H1 (cell line): ENCODE results near the gene FOXN1. TPM values are rescaled to one million over a fixed set of nuclear protein-coding genes. Genes with fewer than 3 reads are reported as not detected.

Experiments
- CTCF ChIA-PET: fragments of 300-600 bp; sonication (Branson Sonifier 250); formaldehyde crosslinking; loops from one replicate; lab custom pipeline; 2021; ENCODE audit not compliant: partially characterized antibody; lab: Charles Lee
- POLR2A ChIA-PET: fragments of 300-600 bp; sonication (Branson Sonifier 250); formaldehyde crosslinking; loops from one replicate; lab custom pipeline; 2021; ENCODE audit warnings: inconsistent platforms; ENCODE audit not compliant: partially characterized antibody; lab: Charles Lee
- DNase-seq, 2 experiments: peaks; one replicate each; pipeline versions ENCODE4 v3.0.0 to v3.0.0-alpha.2; 2010 to 2022; ENCODE audit warnings: low spot score in 2 of 2, low read depth in 1 of 2, mixed read lengths in 1 of 2
- FAIRE-seq: peaks from 2 replicates; lab custom pipeline; 2011; peaks lifted over from hg19 to GRCh38; lab: Jason Lieb, UNC
- H2AFZ ChIP-seq: 2 replicates; pipeline ENCODE4 v1.8.1; 2012; ENCODE audit warnings: low read length, inconsistent platforms
- H2AK5ac ChIP-seq: 2 replicates; pipeline ENCODE4 v1.6.1; 2013; ENCODE audit warnings: low read depth, low read length
- H2BK120ac ChIP-seq: replicated peaks from 2 replicates; pipeline ENCODE3; 2013; ENCODE audit warnings: low read depth, low read length, inconsistent platforms
- H2BK12ac ChIP-seq: 2 replicates; pipeline ENCODE4 v1.6.1; 2013; ENCODE audit warnings: low read depth, low read length
- H2BK15ac ChIP-seq: 2 replicates; pipeline ENCODE4 v1.6.1; 2013; ENCODE audit warnings: low read length
- H2BK20ac ChIP-seq: 2 replicates; pipeline ENCODE4 v1.6.1; 2013; ENCODE audit warnings: low read length
- H2BK5ac ChIP-seq: 2 replicates; pipeline ENCODE4 v1.6.1; 2013; ENCODE audit warnings: low read depth, low read length
- H3K14ac ChIP-seq: 2 replicates; pipeline ENCODE4 v1.6.1; 2013; ENCODE audit warnings: inconsistent platforms; ENCODE audit not compliant: insufficient read length
- H3K18ac ChIP-seq: 2 replicates; pipeline ENCODE4 v1.6.1; 2013; ENCODE audit warnings: low read length; ENCODE audit errors: extremely low read depth
- H3K23ac ChIP-seq: 2 replicates; pipeline ENCODE4 v1.6.1; 2013; ENCODE audit warnings: inconsistent platforms; ENCODE audit not compliant: insufficient read length
- H3K23me2 ChIP-seq: 2 replicates; pipeline ENCODE4 v1.6.1; 2013; ENCODE audit warnings: low read depth, low read length
- H3K27ac ChIP-seq: 2 replicates; pipeline ENCODE4 v1.6.1; 2011; ENCODE audit warnings: low read depth, low read length, inconsistent platforms
- H3K27me3 ChIP-seq, 4 experiments: replicated peaks in 1 of 4; 1 replicate in 1 of 4; 2 replicates in 3 of 4; pipeline versions ENCODE4 v1.6.1 to v1.8.1; 2011 to 2013; ENCODE audit warnings: low read length in 3 of 4, mild to moderate bottlenecking in 3 of 4, inconsistent platforms in 2 of 4, mixed read lengths in 2 of 4, moderate library complexity in 1 of 4; ENCODE audit not compliant: control insufficient read depth in 3 of 4, insufficient read depth in 3 of 4; ENCODE audit errors: extremely low read depth in 1 of 4
- H3K36me3 ChIP-seq, 4 experiments: 2 replicates each; pipeline versions ENCODE4 v1.6.1 to v1.8.1; 2011 to 2013; ENCODE audit warnings: mild to moderate bottlenecking in 4 of 4, low read length in 3 of 4, moderate library complexity in 2 of 4, control low read depth in 1 of 4, inconsistent platforms in 1 of 4; ENCODE audit not compliant: insufficient read depth in 4 of 4, control insufficient read depth in 2 of 4
- H3K4ac ChIP-seq: replicated peaks from 2 replicates; pipeline ENCODE3; 2013; ENCODE audit warnings: low read length, low read depth, mixed read lengths, inconsistent platforms; ENCODE audit not compliant: insufficient read length
- H3K4me1 ChIP-seq, 4 experiments: replicated peaks in 1 of 4; 1 replicate in 1 of 4; 2 replicates in 3 of 4; pipeline versions ENCODE4 v1.6.1 to v1.8.1; 2011 to 2013; ENCODE audit warnings: low read length in 3 of 4, inconsistent platforms in 2 of 4, mixed read lengths in 1 of 4; ENCODE audit not compliant: insufficient read depth in 4 of 4, control insufficient read depth in 3 of 4
- H3K4me2 ChIP-seq, 2 experiments: 2 replicates each; pipeline versions ENCODE4 v1.6.1 to v1.8.1; 2011 to 2013; ENCODE audit warnings: low read depth in 2 of 2, low read length in 2 of 2, control low read depth in 1 of 2, inconsistent platforms in 1 of 2, mild to moderate bottlenecking in 1 of 2; ENCODE audit not compliant: insufficient read depth in 1 of 2
- H3K4me3 ChIP-seq, 4 experiments: fragments of 200-600, 300-600 bp in 1 of 4; sonication (generic), shearing (Covaris generic), sonication (Bioruptor Twin) in 1 of 4; 2 replicates each; pipeline versions ENCODE4 v1.5.1 to v1.8.1; 2011 to 2016; ENCODE audit warnings: low read length in 4 of 4, low read depth in 3 of 4, control low read depth in 2 of 4, inconsistent platforms in 2 of 4, mild to moderate bottlenecking in 2 of 4, mixed read lengths in 1 of 4, moderate library complexity in 1 of 4; ENCODE audit not compliant: insufficient read depth in 2 of 4; ENCODE audit errors: extremely low read depth in 1 of 4
- H3K56ac ChIP-seq: replicated peaks from 2 replicates; pipeline ENCODE3; 2013; ENCODE audit warnings: low read depth, mild to moderate bottlenecking, mixed read lengths, low read length, inconsistent platforms; ENCODE audit not compliant: insufficient read length
- H3K79me1 ChIP-seq: 2 replicates; pipeline ENCODE4 v1.6.1; 2013; ENCODE audit warnings: low read depth, low read length, control low read depth
- H3K79me2 ChIP-seq, 2 experiments: 2 replicates each; pipeline versions ENCODE4 v1.6.1 to v1.8.1; 2012 to 2013; ENCODE audit warnings: low read length in 2 of 2, mild to moderate bottlenecking in 2 of 2, inconsistent platforms in 1 of 2; ENCODE audit not compliant: insufficient read depth in 2 of 2, control insufficient read depth in 1 of 2
- H3K9ac ChIP-seq, 4 experiments: replicated peaks in 1 of 4; 1 replicate in 1 of 4; 2 replicates in 3 of 4; pipeline versions ENCODE4 v1.6.1 to v1.8.1; 2011 to 2013; ENCODE audit warnings: low read depth in 3 of 4, low read length in 3 of 4, control low read depth in 2 of 4, mild to moderate bottlenecking in 2 of 4, moderate library complexity in 2 of 4, inconsistent platforms in 1 of 4; ENCODE audit errors: extremely low read depth in 1 of 4
- H3K9me3 ChIP-seq, 2 experiments: 2 replicates each; pipeline versions ENCODE4 v1.6.1 to v1.8.1; 2012 to 2013; ENCODE audit warnings: mild to moderate bottlenecking in 2 of 2, moderate library complexity in 2 of 2, control low read depth in 1 of 2, inconsistent platforms in 1 of 2, low read depth in 1 of 2, low read length in 1 of 2, mixed read lengths in 1 of 2; ENCODE audit not compliant: insufficient read depth in 2 of 2
- H4K20me1 ChIP-seq, 2 experiments: replicated peaks in 1 of 2; 2 replicates each; pipeline versions ENCODE3 to v1.8.1; 2011 to 2013; ENCODE audit warnings: inconsistent platforms in 2 of 2, low read length in 2 of 2, mild to moderate bottlenecking in 1 of 2; ENCODE audit not compliant: insufficient read depth in 2 of 2, control insufficient read depth in 1 of 2
- H4K5ac ChIP-seq: 2 replicates; pipeline ENCODE4 v1.6.1; 2013; ENCODE audit warnings: low read length, low read depth, mixed read lengths, inconsistent platforms; ENCODE audit not compliant: insufficient read length
- H4K8ac ChIP-seq: 2 replicates; pipeline ENCODE4 v1.8.0; 2013; ENCODE audit warnings: mild to moderate bottlenecking, moderate library complexity, low read length, inconsistent platforms; ENCODE audit not compliant: insufficient read depth; ENCODE audit errors: extremely low read depth
- H4K91ac ChIP-seq: replicated peaks from 2 replicates; pipeline ENCODE3; 2013; ENCODE audit warnings: low read length, mixed read lengths, inconsistent platforms; ENCODE audit not compliant: insufficient read length
- CREB1 ChIP-seq: IDR thresholded peaks from 2 replicates; pipeline ENCODE4 v1.6.1; 2012; ENCODE audit warnings: inconsistent platforms
- FOSL1 ChIP-seq: IDR thresholded peaks from 2 replicates; pipeline ENCODE4 v1.6.1; 2011; ENCODE audit warnings: mild to moderate bottlenecking, low read depth, low read length, moderate library complexity; ENCODE audit not compliant: insufficient read depth
- RAD21 ChIP-seq, 2 experiments: IDR thresholded peaks in 1 of 2; conservative IDR thresholded peaks in 1 of 2; 2 replicates each; pipeline ENCODE4 v1.6.1; 2011; ENCODE audit warnings: low read depth in 2 of 2, low read length in 2 of 2, improper control_type of control experiment in 1 of 2, inconsistent platforms in 1 of 2, mild to moderate bottlenecking in 1 of 2, moderate library complexity in 1 of 2
- RFX5 ChIP-seq: IDR thresholded peaks from 2 replicates; pipeline ENCODE4 v1.6.1; 2011; ENCODE audit warnings: low read depth, low read length, improper control_type of control experiment, borderline replicate concordance
- SIN3A ChIP-seq, 2 experiments: IDR thresholded peaks in 1 of 2; conservative IDR thresholded peaks in 1 of 2; 2 replicates each; pipeline ENCODE4 v1.6.1; 2011 to 2012; ENCODE audit warnings: low read length in 2 of 2, improper control_type of control experiment in 1 of 2, low read depth in 1 of 2, mild to moderate bottlenecking in 1 of 2
- SRF ChIP-seq: IDR thresholded peaks from 2 replicates; pipeline ENCODE4 v1.6.1; 2011; ENCODE audit warnings: mild to moderate bottlenecking, low read depth, low read length, moderate library complexity
- TAF7 ChIP-seq: optimal IDR thresholded peaks from 2 replicates; pipeline ENCODE3; 2011; ENCODE audit warnings: low read depth, mild to moderate bottlenecking, inconsistent platforms, low read length, moderate library complexity, borderline replicate concordance
- TCF12 ChIP-seq: IDR thresholded peaks from 2 replicates; pipeline ENCODE4 v1.6.1; 2011; ENCODE audit warnings: low read depth, mild to moderate bottlenecking, low read length
- ZNF274 ChIP-seq: IDR thresholded peaks from 2 replicates; pipeline ENCODE4 v1.7.0; 2012; ENCODE audit warnings: low read length, borderline replicate concordance; ENCODE audit errors: extremely low read depth
- WGBS, 2 experiments: shearing (Covaris generic) in 1 of 2; methylation state at CpG; one replicate each; pipeline versions ENCODE4 v1.1.6 to v1.1.7; 2013 to 2015; ENCODE audit warnings: low lambda C conversion rate in 2 of 2, mixed read lengths in 2 of 2, inconsistent platforms in 1 of 2, low coverage in 1 of 2, missing lambda C conversion rate in 1 of 2; ENCODE audit not compliant: insufficient replicate concordance in 2 of 2, insufficient coverage in 1 of 2, insufficient read length in 1 of 2; ENCODE audit errors: extremely low coverage in 1 of 2, missing lambda C conversion rate in 1 of 2; 5-methylcytosine and 5-hydroxymethylcytosine counted together
- polyA plus RNA-seq, 7 experiments: library from polyadenylated mRNA; depleted of rRNA in 3 of 7; stranded (reverse) in 5 of 7; unstranded in 2 of 7; fragments of >200 nt in 5 of 7; fragments of 200-250 nt in 2 of 7; gene quantifications; 1 replicate in 5 of 7; 2 replicates in 1 of 7; 4 replicates in 1 of 7; pipeline versions ENCODE4 v1.2.1 to v1.2.3, GENCODE V29; 2011 to 2013; ENCODE audit warnings: missing spikeins in 2 of 7, mixed read lengths in 2 of 7
- total RNA-seq: library from RNA; stranded (reverse); fragmentation: NEBNext Ultra II Directional; extraction: Animal tissue kit (Norgen Biotek cat#: 25700); gene quantifications from 2 replicates; pipeline ENCODE4 v1.2.1, GENCODE V29; 2021
- TF ChIP-seq, protein P1 (sequence below): IDR thresholded peaks from 2 replicates; pipeline ENCODE4 v1.6.1; 2012; ENCODE audit warnings: inconsistent platforms
- TF ChIP-seq, protein P2 (sequence below): IDR thresholded peaks from 2 replicates; pipeline ENCODE4 v1.6.1; 2011; ENCODE audit warnings: low read length, improper control_type of control experiment

FOXN1 gene
- total and polyA plus RNA-seq, 2 of the 8 experiments (the other 6 are each of a cell fraction or from before 2014, with no cell fraction given) = not detected

DNA sequence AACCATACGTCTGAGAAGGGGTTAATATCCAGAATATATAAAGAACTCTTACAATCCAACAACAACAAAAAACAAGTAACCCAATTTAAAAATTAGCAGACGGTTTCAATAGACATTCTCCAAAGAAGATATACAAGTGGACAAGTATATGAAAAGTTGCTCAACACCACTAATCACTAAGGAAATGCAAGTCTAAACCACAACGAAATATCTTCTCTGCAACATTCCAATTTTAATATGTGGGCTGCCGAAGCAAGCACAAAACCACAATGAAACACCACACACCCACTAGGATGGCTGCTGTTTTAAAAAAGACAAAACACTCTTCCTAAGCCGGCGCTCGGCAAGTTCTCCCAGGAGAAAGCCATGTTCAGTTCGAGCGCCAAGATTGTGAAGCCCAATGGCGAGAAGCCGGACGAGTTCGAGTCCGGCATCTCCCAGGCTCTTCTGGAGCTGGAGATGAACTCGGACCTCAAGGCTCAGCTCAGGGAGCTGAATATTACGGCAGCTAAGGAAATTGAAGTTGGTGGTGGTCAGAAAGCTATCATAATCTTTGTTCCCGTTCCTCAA, 38.6 kb upstream of the FOXN1 start:
- no peaks in the 10 kb centered on the region for H3K79me1 ChIP-seq
- no peaks in the 10 kb centered on the region; a peak in 3 of 7 replicates for H3K27me3 ChIP-seq
- H2BK15ac ChIP-seq = no peak overlapping the region
- no peak overlapping the region for H2AK5ac ChIP-seq
- H3K4me3 ChIP-seq = no peak overlapping the region
- CTCF ChIA-PET = no interaction called here
- H2BK120ac ChIP-seq = no peak overlapping the region
- H3K9me3 ChIP-seq = no peaks in the 10 kb centered on the region
- no peak overlapping the region for H2BK20ac ChIP-seq
- no peak overlapping the region for H3K23ac ChIP-seq
- no peaks in the 10 kb centered on the region for H4K20me1 ChIP-seq
- 81% methylated on average over 17 of the region's 17 CpGs; no CpG with 5 or more reads in 1 of the 2 experiments for WGBS, 2 experiments
- H3K56ac ChIP-seq = no peak overlapping the region
- H3K4me1 ChIP-seq = peaks cover 0 to 3% (median under 1%) of the 10 kb centered on the region in 4 experiments; a peak in 1 of 7 replicates
- no peak overlapping the region for H3K4me2 ChIP-seq
- H4K91ac ChIP-seq = no peak overlapping the region
- no peak overlapping the region for H4K5ac ChIP-seq
- DNase-seq = no peak
- no peak overlapping the region for H2AFZ ChIP-seq
- no peak overlapping the region for H2BK12ac ChIP-seq
- FAIRE-seq = no peak
- H2BK5ac ChIP-seq = no peak overlapping the region
- no peak overlapping the region for H4K8ac ChIP-seq
- no peak overlapping the region for H3K14ac ChIP-seq
- POLR2A ChIA-PET = no interaction called here
- no peak overlapping the region for H3K18ac ChIP-seq
- no peak overlapping the region for H3K4ac ChIP-seq
- H3K27ac ChIP-seq = no peak overlapping the region
- H3K23me2 ChIP-seq = peaks cover under 1% of the 10 kb centered on the region; the same call in 1 of the 2 replicates
- no peak overlapping the region for H3K9ac ChIP-seq
- H3K36me3 ChIP-seq = no peaks in the 10 kb centered on the region
- H3K79me2 ChIP-seq = no peaks in the 10 kb centered on the region
- no peak for TF ChIP-seq FOSL1
- TF ChIP-seq, protein P1, sequence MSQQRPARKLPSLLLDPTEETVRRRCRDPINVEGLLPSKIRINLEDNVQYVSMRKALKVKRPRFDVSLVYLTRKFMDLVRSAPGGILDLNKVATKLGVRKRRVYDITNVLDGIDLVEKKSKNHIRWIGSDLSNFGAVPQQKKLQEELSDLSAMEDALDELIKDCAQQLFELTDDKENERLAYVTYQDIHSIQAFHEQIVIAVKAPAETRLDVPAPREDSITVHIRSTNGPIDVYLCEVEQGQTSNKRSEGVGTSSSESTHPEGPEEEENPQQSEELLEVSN = no peak
- TF ChIP-seq, protein P2, sequence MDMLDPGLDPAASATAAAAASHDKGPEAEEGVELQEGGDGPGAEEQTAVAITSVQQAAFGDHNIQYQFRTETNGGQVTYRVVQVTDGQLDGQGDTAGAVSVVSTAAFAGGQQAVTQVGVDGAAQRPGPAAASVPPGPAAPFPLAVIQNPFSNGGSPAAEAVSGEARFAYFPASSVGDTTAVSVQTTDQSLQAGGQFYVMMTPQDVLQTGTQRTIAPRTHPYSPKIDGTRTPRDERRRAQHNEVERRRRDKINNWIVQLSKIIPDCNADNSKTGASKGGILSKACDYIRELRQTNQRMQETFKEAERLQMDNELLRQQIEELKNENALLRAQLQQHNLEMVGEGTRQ = no peak
- no peak for TF ChIP-seq CREB1
- TF ChIP-seq SIN3A (conservative IDR thresholded peaks at IDR 0.05 in 1 of 2, IDR thresholded peaks at IDR 0.05 in 1 of 2; ENCODE audit: low read depth in 1 of 2, low read length in 2 of 2) = no peak
- TF ChIP-seq SRF = no peak
- TF ChIP-seq TCF12 = no peak
- TF ChIP-seq ZNF274 = no peak
- no peak for TF ChIP-seq RFX5
- TF ChIP-seq TAF7 = no peak
- no peak for TF ChIP-seq RAD21 (IDR thresholded peaks at IDR 0.05 in 1 of 2, conservative IDR thresholded peaks at IDR 0.05 in 1 of 2; ENCODE audit: low read depth in 2 of 2, low read length in 2 of 2)
